ENCODE measurements around the gene LCNL1. TPM values are rescaled to one million over a fixed set of nuclear protein-coding genes. Genes with fewer than 3 reads are reported as not detected.
"Not testable (repeated sequence)": the region's sequence is repeated elsewhere in the genome, so short reads cannot be mapped to it uniquely, and the experiment has no call there.

The LCNL1 gene
- total RNA-seq, 1 donor from 2014 or later, result 5.1 TPM

DNA sequence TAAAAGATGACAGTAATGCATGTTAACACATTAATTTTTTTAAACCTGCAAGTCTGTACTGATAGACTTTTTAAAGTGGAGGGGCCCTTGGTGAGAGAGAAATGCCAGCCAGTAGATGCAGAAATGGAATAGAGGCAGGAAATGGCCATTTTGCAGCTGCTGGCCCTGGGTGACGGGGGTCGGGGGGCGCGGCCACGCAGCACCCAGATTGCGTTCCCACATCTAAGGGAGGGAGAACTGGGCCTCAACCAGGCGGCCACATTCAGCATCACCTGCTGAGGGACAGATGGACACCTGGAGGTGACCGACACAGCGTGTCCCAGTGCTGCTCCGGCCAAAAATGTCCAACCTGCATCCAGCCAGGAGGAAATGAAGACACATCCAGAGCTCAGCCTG lies 19.9 kb downstream of the LCNL1 start:
- Histone ChIP-seq H3K27me3 (no peaks in the 10 kb centered on the region), H3K4me3 (no peak overlapping the region), H3K36me3 (no peaks in the 10 kb centered on the region), H3K9me3 (no peaks in the 10 kb centered on the region), H3K4me1 (peaks cover 22% of the 10 kb centered on the region), H3K27ac (no peak overlapping the region)
- ATAC-seq (no peak), DNase-seq (no peak)
- intact Hi-C loops (cut with DNase I), result no loop called here
- TF ChIP-seq, protein P1, sequence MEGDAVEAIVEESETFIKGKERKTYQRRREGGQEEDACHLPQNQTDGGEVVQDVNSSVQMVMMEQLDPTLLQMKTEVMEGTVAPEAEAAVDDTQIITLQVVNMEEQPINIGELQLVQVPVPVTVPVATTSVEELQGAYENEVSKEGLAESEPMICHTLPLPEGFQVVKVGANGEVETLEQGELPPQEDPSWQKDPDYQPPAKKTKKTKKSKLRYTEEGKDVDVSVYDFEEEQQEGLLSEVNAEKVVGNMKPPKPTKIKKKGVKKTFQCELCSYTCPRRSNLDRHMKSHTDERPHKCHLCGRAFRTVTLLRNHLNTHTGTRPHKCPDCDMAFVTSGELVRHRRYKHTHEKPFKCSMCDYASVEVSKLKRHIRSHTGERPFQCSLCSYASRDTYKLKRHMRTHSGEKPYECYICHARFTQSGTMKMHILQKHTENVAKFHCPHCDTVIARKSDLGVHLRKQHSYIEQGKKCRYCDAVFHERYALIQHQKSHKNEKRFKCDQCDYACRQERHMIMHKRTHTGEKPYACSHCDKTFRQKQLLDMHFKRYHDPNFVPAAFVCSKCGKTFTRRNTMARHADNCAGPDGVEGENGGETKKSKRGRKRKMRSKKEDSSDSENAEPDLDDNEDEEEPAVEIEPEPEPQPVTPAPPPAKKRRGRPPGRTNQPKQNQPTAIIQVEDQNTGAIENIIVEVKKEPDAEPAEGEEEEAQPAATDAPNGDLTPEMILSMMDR (IDR thresholded peaks at IDR 0.05), result no peak

DNA sequence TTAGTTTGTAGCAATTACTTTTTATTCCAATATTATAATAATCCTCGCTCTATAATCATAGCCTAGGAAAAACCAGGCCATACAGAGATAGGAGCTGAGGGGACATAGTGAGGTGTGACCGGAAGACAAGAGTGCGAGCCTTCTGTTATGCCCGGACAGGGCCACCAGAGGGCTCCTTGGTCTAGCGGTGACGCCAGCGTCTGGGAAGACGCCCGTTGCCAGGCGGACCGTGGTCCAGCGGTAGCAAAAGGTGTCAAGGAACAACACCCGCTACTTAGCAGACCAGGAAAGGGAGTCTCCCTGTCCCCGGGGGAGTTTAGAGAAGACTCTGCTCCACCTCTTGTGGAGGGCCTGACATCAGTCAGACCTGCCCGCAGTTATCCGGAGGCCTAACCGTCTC lies 21.5 kb downstream of the LCNL1 start:
- ATAC-seq; H3K36me3 ChIP-seq; H3K27me3 ChIP-seq; DNase-seq; H3K9me3 ChIP-seq; H3K4me3 ChIP-seq; intact Hi-C loops (cut with DNase I); H3K27ac ChIP-seq: not testable (repeated sequence)
- TF ChIP-seq, protein P1 (IDR thresholded peaks at IDR 0.05), result peak; percentile 53
- peaks cover 17% of the 10 kb centered on the region for H3K4me1 ChIP-seq

DNA sequence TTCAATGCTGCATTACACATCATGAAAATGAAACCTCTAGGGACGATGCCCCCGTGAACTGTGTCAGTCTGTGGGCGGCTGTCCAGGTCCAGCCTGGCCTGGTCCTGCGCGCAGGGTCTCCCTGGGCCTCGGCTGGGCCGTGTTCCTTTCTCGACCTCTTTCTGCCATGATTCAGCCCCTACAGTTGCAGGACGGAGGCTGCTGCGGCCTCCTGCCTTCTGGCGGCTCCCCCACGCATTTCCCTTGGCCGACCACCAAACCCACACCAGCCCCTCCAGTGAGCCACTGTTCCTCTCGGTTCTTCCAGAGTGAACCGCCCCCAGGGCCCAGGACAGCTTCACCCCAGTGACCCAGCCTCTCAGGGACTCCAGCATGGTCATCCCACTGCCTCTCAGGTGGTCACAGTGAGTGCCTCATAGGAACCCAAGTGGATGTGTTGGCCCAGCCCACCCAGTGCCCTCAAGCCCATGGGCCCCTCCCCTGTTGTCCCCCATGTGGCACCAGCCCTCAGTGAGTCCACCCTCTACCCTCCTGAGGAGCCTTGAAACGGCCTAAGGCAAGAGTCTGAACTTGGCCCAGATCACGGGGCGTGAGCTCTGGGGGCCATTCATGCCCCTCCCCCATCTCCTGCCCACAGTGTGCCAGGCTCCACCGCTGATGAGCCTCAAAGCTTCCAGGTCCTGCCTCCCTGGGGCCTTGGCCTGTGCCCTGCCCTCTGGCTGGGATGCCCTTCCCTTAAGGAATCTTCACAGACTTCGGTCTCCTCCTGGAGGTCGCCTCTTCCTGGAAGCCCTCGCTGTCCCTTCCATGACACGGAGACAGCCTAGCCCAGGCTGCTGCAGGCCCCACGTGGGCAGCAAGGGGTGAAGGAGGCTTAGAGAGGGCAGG lies 23.6 kb downstream of the LCNL1 start:
- no peaks in the 10 kb centered on the region for H3K27me3 ChIP-seq
- H3K9me3 ChIP-seq, result no peaks in the 10 kb centered on the region
- ATAC-seq (peak; percentile 3), DNase-seq (no peak)
- no peak overlapping the region for H3K4me3 ChIP-seq
- no peak overlapping the region for H3K27ac ChIP-seq
- H3K4me1 ChIP-seq, result peaks cover 5% of the 10 kb centered on the region
- TF ChIP-seq, protein P1 (IDR thresholded peaks at IDR 0.05), result no peak
- no peaks in the 10 kb centered on the region for H3K36me3 ChIP-seq
- intact Hi-C loops (cut with DNase I), result no loop called here

DNA sequence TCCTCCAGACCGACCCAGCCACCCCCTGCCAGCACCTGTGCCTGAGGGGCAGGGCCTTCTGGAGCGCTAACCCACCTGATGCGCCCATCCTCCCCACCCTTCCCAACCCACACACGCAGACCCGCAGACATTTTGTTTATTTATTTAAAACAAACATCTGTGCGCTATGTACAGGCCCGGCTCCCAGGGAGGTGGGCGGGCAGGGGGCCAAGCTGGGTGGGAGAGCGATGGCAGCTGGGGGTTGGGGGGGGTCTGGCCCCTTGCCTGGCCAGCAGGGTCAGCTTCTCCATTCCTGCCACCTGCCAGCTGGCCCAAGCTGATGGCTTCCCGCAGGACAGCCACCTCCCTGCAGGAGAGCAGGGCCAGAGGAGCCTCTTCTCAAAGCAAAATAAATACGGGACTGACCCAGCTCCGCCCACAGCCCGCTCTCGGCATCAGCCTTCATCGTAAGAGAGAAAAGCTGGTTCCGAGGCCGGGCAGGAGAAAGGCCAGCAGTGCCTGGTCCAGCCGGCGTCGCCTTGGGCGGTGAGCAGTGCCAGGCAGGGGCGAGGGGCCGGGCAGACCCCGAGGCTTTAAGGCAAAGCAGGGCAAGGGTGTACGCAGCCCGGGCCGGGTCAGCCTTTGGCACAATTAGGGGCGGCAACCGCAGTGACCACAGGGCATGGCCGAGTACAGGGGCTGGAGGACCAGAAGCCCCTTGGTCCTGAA lies 24.5 kb downstream of the LCNL1 start:
- peaks cover 5% of the 10 kb centered on the region for H3K4me1 ChIP-seq
- intact Hi-C loops (cut with DNase I), result no loop called here
- H3K4me3 ChIP-seq, result no peak overlapping the region
- H3K36me3 ChIP-seq, result no peaks in the 10 kb centered on the region
- no peaks in the 10 kb centered on the region for H3K27me3 ChIP-seq
- ATAC-seq (peak; percentile 13), DNase-seq (no peak)
- TF ChIP-seq, protein P1 (IDR thresholded peaks at IDR 0.05), result no peak
- H3K27ac ChIP-seq, result no peak overlapping the region
- H3K9me3 ChIP-seq, result no peaks in the 10 kb centered on the region

DNA sequence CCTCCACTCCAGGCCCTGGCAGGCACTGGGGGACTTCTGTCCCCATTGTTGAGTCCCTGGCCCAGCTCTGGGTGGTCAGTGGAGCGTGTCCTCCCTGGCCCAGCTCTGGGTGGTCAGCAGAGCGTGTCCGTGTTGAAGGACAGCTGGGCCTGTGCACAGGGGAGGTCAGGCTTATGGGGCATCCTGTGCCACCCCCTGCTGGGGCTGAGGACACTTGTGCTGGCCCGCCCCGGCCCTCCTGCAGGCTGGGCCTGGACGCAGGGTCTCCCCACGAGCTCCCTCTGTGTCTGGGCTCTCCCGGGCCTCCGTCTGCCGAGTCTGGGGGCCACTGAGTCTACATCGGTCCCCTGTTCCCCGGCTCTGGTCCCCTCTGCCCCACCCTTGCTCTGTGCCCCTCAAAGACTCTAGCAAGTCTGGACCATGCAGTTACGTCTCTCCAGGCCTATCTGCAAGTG lies 25.1 kb downstream of the LCNL1 start:
- Histone ChIP-seq H3K36me3 (no peaks in the 10 kb centered on the region), H3K9me3 (no peaks in the 10 kb centered on the region), H3K4me3 (no peak overlapping the region), H3K27me3 (no peaks in the 10 kb centered on the region), H3K27ac (no peak overlapping the region), H3K4me1 (peaks cover 5% of the 10 kb centered on the region)
- TF ChIP-seq, protein P1 (IDR thresholded peaks at IDR 0.05), result no peak
- DNase-seq (no peak), ATAC-seq (no peak)
- intact Hi-C loops (cut with DNase I), result no loop called here
